ENCODE results near the gene TMEM121. TPM values are rescaled to one million over a fixed set of nuclear protein-coding genes. Genes with fewer than 3 reads are reported as not detected.

TMEM121 gene
- total and polyA plus RNA-seq, 10 of the 15 experiments (the other 5 are each of a cell fraction or from before 2014, with no cell fraction given), result 0.04 to 4.9 (median 1.2) TPM; not detected in 2

DNA sequence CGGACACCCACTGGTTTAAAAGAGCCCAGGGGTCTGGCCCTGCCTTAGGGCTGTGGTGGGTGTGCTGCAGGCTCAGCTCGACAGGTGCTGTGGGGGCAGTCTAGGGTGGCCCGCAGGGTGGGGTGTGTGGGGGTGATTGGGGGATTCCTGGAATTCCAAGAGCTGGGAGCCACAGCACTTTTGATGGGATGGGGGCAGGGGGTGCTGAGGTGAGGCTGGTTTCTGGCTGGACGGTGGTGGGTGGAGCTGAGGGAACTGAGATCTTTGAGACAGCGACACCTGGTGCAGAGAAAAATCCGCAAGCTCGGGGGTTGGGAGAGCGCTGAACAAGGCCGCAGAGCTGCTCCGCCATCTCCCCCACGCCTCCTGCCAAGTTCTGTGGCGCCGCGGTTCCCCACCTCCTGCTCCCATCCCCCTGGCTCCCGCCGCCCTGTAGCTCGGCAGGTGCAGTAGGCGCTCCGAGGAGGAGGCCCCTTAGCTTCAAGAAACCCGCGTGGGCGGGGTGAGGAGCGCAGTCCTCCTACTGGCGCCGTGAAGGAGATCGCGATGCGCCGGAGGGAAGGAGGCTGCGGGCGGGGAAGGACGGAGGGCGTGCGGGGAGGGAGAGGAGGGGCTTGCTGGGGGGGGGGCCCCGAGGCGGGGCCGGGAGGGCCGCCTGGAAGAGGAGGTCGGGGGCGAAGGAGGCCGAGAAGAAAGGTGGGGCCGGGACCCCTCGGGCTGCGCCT, 36.7 kb upstream of the TMEM121 start (continued):
- TF ChIP-seq TBL1XR1 (IDR thresholded peaks at IDR 0.05; ENCODE audit: low read depth, low read length) (no peak), EED (IDR thresholded peaks at IDR 0.05; ENCODE audit: low read depth) (0 out of 2 replicates have a peak, but pooled peaks have one; percentile 36), RCOR1 (conservative IDR thresholded peaks at IDR 0.05; ENCODE audit: low read depth, low read length) (0 out of 2 replicates have a peak, but pooled peaks have one; percentile 39), MTA2 (IDR thresholded peaks at IDR 0.05; ENCODE audit: low read depth) (peak; percentile 52; the same call in 1 of the 2 replicates), SPI1 (IDR thresholded peaks at IDR 0.05; ENCODE audit: borderline replicate concordance, insufficient read depth, low read depth, low read length) (0 out of 2 replicates have a peak, but pooled peaks have one; percentile 26), MYC (IDR thresholded peaks at IDR 0.05; ENCODE audit: insufficient read depth, insufficient read length, insufficient replicate concordance, low read length, severe bottlenecking) (no peak), GATAD2B (conservative IDR thresholded peaks at IDR 0.05; ENCODE audit: low read depth) (peak; percentile 18; the same call in 1 of the 2 replicates), SIN3A (IDR thresholded peaks at IDR 0.05; ENCODE audit: low read depth, low read length) (no peak; the same call in 1 of the 2 replicates), YY1 (IDR thresholded peaks at IDR 0.05; ENCODE audit: low read depth, low read length) (peak; percentile 85), RAD21 (IDR thresholded peaks at IDR 0.05; ENCODE audit: insufficient read depth, low read depth, low read length) (peak; percentile 28; the same call in 1 of the 2 replicates), TCF12 (IDR thresholded peaks at IDR 0.05; ENCODE audit: low read depth, low read length) (peak; percentile 68; the same call in 1 of the 2 replicates), CHD2 (IDR thresholded peaks at IDR 0.05; ENCODE audit: borderline replicate concordance, low read depth, low read length) (peak; percentile 79), ASH2L (IDR thresholded peaks at IDR 0.05; ENCODE audit: borderline replicate concordance, low read depth) (no peak), SMARCA5 (IDR thresholded peaks at IDR 0.05) (peak; percentile 85), PML (IDR thresholded peaks at IDR 0.05; ENCODE audit: low read length) (no peak)
- TF ChIP-seq, protein P1, sequence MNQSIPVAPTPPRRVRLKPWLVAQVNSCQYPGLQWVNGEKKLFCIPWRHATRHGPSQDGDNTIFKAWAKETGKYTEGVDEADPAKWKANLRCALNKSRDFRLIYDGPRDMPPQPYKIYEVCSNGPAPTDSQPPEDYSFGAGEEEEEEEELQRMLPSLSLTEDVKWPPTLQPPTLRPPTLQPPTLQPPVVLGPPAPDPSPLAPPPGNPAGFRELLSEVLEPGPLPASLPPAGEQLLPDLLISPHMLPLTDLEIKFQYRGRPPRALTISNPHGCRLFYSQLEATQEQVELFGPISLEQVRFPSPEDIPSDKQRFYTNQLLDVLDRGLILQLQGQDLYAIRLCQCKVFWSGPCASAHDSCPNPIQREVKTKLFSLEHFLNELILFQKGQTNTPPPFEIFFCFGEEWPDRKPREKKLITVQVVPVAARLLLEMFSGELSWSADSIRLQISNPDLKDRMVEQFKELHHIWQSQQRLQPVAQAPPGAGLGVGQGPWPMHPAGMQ (IDR thresholded peaks at IDR 0.05; ENCODE audit: borderline replicate concordance), result no peak
- TF ChIP-seq, protein P2, sequence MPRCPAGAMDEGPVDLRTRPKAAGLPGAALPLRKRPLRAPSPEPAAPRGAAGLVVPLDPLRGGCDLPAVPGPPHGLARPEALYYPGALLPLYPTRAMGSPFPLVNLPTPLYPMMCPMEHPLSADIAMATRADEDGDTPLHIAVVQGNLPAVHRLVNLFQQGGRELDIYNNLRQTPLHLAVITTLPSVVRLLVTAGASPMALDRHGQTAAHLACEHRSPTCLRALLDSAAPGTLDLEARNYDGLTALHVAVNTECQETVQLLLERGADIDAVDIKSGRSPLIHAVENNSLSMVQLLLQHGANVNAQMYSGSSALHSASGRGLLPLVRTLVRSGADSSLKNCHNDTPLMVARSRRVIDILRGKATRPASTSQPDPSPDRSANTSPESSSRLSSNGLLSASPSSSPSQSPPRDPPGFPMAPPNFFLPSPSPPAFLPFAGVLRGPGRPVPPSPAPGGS (IDR thresholded peaks at IDR 0.05; ENCODE audit: borderline replicate concordance, insufficient read depth, low read depth, low read length, poor library complexity, severe bottlenecking), result no peak
- TF ChIP-seq, protein P3, sequence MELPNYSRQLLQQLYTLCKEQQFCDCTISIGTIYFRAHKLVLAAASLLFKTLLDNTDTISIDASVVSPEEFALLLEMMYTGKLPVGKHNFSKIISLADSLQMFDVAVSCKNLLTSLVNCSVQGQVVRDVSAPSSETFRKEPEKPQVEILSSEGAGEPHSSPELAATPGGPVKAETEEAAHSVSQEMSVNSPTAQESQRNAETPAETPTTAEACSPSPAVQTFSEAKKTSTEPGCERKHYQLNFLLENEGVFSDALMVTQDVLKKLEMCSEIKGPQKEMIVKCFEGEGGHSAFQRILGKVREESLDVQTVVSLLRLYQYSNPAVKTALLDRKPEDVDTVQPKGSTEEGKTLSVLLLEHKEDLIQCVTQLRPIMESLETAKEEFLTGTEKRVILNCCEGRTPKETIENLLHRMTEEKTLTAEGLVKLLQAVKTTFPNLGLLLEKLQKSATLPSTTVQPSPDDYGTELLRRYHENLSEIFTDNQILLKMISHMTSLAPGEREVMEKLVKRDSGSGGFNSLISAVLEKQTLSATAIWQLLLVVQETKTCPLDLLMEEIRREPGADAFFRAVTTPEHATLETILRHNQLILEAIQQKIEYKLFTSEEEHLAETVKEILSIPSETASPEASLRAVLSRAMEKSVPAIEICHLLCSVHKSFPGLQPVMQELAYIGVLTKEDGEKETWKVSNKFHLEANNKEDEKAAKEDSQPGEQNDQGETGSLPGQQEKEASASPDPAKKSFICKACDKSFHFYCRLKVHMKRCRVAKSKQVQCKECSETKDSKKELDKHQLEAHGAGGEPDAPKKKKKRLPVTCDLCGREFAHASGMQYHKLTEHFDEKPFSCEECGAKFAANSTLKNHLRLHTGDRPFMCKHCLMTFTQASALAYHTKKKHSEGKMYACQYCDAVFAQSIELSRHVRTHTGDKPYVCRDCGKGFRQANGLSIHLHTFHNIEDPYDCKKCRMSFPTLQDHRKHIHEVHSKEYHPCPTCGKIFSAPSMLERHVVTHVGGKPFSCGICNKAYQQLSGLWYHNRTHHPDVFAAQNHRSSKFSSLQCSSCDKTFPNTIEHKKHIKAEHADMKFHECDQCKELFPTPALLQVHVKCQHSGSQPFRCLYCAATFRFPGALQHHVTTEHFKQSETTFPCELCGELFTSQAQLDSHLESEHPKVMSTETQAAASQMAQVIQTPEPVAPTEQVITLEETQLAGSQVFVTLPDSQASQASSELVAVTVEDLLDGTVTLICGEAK (IDR thresholded peaks at IDR 0.05; ENCODE audit: borderline replicate concordance), result no peak
- TF ChIP-seq, protein P4, sequence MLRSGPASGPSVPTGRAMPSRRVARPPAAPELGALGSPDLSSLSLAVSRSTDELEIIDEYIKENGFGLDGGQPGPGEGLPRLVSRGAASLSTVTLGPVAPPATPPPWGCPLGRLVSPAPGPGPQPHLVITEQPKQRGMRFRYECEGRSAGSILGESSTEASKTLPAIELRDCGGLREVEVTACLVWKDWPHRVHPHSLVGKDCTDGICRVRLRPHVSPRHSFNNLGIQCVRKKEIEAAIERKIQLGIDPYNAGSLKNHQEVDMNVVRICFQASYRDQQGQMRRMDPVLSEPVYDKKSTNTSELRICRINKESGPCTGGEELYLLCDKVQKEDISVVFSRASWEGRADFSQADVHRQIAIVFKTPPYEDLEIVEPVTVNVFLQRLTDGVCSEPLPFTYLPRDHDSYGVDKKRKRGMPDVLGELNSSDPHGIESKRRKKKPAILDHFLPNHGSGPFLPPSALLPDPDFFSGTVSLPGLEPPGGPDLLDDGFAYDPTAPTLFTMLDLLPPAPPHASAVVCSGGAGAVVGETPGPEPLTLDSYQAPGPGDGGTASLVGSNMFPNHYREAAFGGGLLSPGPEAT (IDR thresholded peaks at IDR 0.05; ENCODE audit: low read depth), result peak; percentile 65; the same call in 1 of the 2 replicates
- TF ChIP-seq, protein P5, sequence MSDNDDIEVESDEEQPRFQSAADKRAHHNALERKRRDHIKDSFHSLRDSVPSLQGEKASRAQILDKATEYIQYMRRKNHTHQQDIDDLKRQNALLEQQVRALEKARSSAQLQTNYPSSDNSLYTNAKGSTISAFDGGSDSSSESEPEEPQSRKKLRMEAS (IDR thresholded peaks at IDR 0.05; ENCODE audit: low read depth, low read length), result 0 out of 2 replicates have a peak, but pooled peaks have one; percentile 27

Measured in GM12878 (cell line).